ENCODE measurements around the gene SLC45A2.
"Not testable (repeated sequence)": the region's sequence is repeated elsewhere in the genome, so short reads cannot be mapped to it uniquely, and the experiment has no call there.

SLC45A2 gene

GRCh38 chr5:33984671-33985124 is at the start of gene SLC45A2:
TSS of gene SLC45A2 (minus strand) at chr5:33984693. CDS start at chr5:33984583, 110 bp downstream.
- Histone ChIP-seq H3K9ac (ENCODE audit: low read depth in 1 of 2, low read length in 2 of 2) (no peak within 1 kb of the TSS), H3K4me1 (ENCODE audit: control insufficient read depth in 2 of 2, insufficient read depth in 2 of 2, low read length in 2 of 2) (no peaks in the 10 kb centered on the region), H3K27me3 (ENCODE audit: control insufficient read depth in 2 of 2, insufficient read depth in 2 of 2, low read length in 2 of 2) (no peaks in the 10 kb centered on the region), H3K27ac (ENCODE audit: low read depth in 2 of 2, low read length in 2 of 2) (no peak within 1 kb of the TSS), H3K36me3 (ENCODE audit: control insufficient read depth in 2 of 2, insufficient read depth in 2 of 2, low read length in 2 of 2) (peaks cover 22 to 23% of the 10 kb centered on the region in 2 donors), H3K9me3 (ENCODE audit: control insufficient read depth in 2 of 2, low read length in 2 of 2) (no peaks in the 10 kb centered on the region), H3K4me3 (ENCODE audit: low read length in 2 of 2) (no peak within 1 kb of the TSS)

DNA sequence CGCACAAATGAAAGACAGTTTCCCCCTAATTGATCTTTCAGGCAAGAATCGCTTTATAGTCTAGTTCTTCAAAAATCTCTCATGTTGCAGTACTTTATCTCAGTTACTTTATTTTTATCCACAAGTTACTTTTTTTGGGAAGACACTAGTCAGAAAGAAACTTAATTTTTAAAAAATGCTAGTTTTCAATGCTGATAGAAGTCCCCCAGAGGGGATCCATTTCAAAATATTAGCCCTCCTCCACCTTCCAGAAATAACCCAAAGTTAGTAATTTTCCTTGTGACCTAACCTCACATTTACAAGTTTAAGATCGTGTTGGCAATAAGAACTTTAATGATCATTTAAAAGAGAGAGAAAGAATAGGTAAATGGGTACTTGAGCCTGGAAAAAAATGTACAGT is 47.5 kb upstream of the SLC45A2 start:
- no peaks in the 10 kb centered on the region for H3K27me3 ChIP-seq (ENCODE audit: control insufficient read depth in 2 of 2, insufficient read depth in 2 of 2, low read length in 2 of 2)
- peaks cover 6 to 9% of the 10 kb centered on the region in 2 donors for H3K4me1 ChIP-seq (ENCODE audit: control insufficient read depth in 2 of 2, insufficient read depth in 2 of 2, low read length in 2 of 2)
- H3K4me3 ChIP-seq (ENCODE audit: low read length in 2 of 2) = no peak overlapping the region
- no peak overlapping the region for H3K9ac ChIP-seq (ENCODE audit: low read depth in 1 of 2, low read length in 2 of 2)
- peaks cover 2 to 6% of the 10 kb centered on the region in 2 donors for H3K36me3 ChIP-seq (ENCODE audit: control insufficient read depth in 2 of 2, insufficient read depth in 2 of 2, low read length in 2 of 2)
- H3K9me3 ChIP-seq (ENCODE audit: control insufficient read depth in 2 of 2, low read length in 2 of 2) = no peaks in the 10 kb centered on the region
- H3K27ac ChIP-seq (ENCODE audit: low read depth in 2 of 2, low read length in 2 of 2) = no peak overlapping the region

- Histone ChIP-seq H3K9ac (ENCODE audit: low read depth in 1 of 2, low read length in 2 of 2) (no peak overlapping the region), H3K4me3 (ENCODE audit: low read length in 2 of 2) (no peak overlapping the region), H3K4me1 (ENCODE audit: control insufficient read depth in 2 of 2, insufficient read depth in 2 of 2, low read length in 2 of 2) (peaks cover 6 to 9% of the 10 kb centered on the region in 2 donors), H3K9me3 (ENCODE audit: control insufficient read depth in 2 of 2, low read length in 2 of 2) (no peaks in the 10 kb centered on the region), H3K27ac (ENCODE audit: low read depth in 2 of 2, low read length in 2 of 2) (no peak overlapping the region), H3K27me3 (ENCODE audit: control insufficient read depth in 2 of 2, insufficient read depth in 2 of 2, low read length in 2 of 2) (no peaks in the 10 kb centered on the region), H3K36me3 (ENCODE audit: control insufficient read depth in 2 of 2, insufficient read depth in 2 of 2, low read length in 2 of 2) (peaks cover 2 to 6% of the 10 kb centered on the region in 2 donors)
Measured at GRCh38 chr5:34031117-34031516, 46.6 kb upstream of the SLC45A2 start.

- H3K27me3 ChIP-seq (ENCODE audit: control insufficient read depth in 2 of 2, insufficient read depth in 2 of 2, low read length in 2 of 2); H3K9me3 ChIP-seq (ENCODE audit: control insufficient read depth in 2 of 2, low read length in 2 of 2); H3K9ac ChIP-seq (ENCODE audit: low read depth in 1 of 2, low read length in 2 of 2); H3K4me1 ChIP-seq (ENCODE audit: control insufficient read depth in 2 of 2, insufficient read depth in 2 of 2, low read length in 2 of 2); H3K4me3 ChIP-seq (ENCODE audit: low read length in 2 of 2); H3K27ac ChIP-seq (ENCODE audit: low read depth in 2 of 2, low read length in 2 of 2); H3K36me3 ChIP-seq (ENCODE audit: control insufficient read depth in 2 of 2, insufficient read depth in 2 of 2, low read length in 2 of 2): not testable (repeated sequence)
Measured at GRCh38 chr5:34030585-34030984, 46.1 kb upstream of the SLC45A2 start.

DNA sequence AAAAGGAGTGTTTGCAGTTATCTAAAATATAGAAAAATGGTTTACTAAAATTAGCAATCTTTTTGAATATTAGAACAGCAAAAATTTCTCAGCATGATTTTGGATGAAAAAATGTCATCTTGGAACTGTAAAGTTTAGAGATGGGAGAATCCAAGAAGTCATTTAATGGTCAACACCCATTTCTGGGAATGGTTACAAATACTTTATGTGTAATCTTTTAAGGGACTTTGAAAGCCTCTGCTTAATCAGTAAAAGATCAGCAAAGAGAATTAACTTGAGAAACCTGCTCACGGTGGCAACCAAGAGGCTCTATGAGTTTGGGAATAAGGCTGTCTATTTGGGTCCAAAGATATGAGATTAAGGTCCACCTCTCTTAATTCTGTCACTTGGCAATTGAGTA is 45.6 kb upstream of the SLC45A2 start:
- no peak overlapping the region for H3K9ac ChIP-seq (ENCODE audit: low read depth in 1 of 2, low read length in 2 of 2)
- no peaks in the 10 kb centered on the region for H3K9me3 ChIP-seq (ENCODE audit: control insufficient read depth in 2 of 2, low read length in 2 of 2)

DNA sequence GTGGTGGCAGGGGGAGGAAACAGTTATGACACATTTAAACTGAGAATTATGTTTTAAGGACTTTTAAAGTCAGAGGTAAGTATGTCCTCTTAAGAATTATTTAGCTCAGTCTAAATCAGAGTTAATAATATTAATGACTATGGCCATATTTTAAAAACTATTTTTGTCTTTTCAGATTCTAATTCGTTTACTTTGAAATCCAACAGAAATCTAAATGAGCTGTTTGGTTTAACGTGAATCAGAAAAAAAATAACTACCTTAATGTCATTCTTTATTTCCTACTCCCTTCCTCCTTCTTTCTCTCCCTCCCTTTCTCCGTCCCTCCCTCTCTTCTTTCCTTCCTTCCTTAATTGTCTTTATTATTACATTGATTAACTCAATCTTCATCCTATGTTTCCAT is 43.9 kb upstream of the SLC45A2 start:
- Histone ChIP-seq H3K4me1 (ENCODE audit: control insufficient read depth in 2 of 2, insufficient read depth in 2 of 2, low read length in 2 of 2) (no peaks in the 10 kb centered on the region), H3K27me3 (ENCODE audit: control insufficient read depth in 2 of 2, insufficient read depth in 2 of 2, low read length in 2 of 2) (no peaks in the 10 kb centered on the region), H3K36me3 (ENCODE audit: control insufficient read depth in 2 of 2, insufficient read depth in 2 of 2, low read length in 2 of 2) (peaks cover 0 to 7% of the 10 kb centered on the region in 2 donors), H3K9me3 (ENCODE audit: control insufficient read depth in 2 of 2, low read length in 2 of 2) (no peaks in the 10 kb centered on the region), H3K4me3 (ENCODE audit: low read length in 2 of 2) (no peak overlapping the region), H3K9ac (ENCODE audit: low read depth in 1 of 2, low read length in 2 of 2) (no peak overlapping the region), H3K27ac (ENCODE audit: low read depth in 2 of 2, low read length in 2 of 2) (no peak overlapping the region)

More for the DNA sequence above, 45.6 kb upstream of the SLC45A2 start:
- Histone ChIP-seq H3K27me3 (ENCODE audit: control insufficient read depth in 2 of 2, insufficient read depth in 2 of 2, low read length in 2 of 2) (no peaks in the 10 kb centered on the region), H3K27ac (ENCODE audit: low read depth in 2 of 2, low read length in 2 of 2) (no peak overlapping the region), H3K4me3 (ENCODE audit: low read length in 2 of 2) (no peak overlapping the region), H3K4me1 (ENCODE audit: control insufficient read depth in 2 of 2, insufficient read depth in 2 of 2, low read length in 2 of 2) (peaks cover 4% of the 10 kb centered on the region in 2 donors), H3K36me3 (ENCODE audit: control insufficient read depth in 2 of 2, insufficient read depth in 2 of 2, low read length in 2 of 2) (peaks cover 0 to 3% of the 10 kb centered on the region in 2 donors)

DNA sequence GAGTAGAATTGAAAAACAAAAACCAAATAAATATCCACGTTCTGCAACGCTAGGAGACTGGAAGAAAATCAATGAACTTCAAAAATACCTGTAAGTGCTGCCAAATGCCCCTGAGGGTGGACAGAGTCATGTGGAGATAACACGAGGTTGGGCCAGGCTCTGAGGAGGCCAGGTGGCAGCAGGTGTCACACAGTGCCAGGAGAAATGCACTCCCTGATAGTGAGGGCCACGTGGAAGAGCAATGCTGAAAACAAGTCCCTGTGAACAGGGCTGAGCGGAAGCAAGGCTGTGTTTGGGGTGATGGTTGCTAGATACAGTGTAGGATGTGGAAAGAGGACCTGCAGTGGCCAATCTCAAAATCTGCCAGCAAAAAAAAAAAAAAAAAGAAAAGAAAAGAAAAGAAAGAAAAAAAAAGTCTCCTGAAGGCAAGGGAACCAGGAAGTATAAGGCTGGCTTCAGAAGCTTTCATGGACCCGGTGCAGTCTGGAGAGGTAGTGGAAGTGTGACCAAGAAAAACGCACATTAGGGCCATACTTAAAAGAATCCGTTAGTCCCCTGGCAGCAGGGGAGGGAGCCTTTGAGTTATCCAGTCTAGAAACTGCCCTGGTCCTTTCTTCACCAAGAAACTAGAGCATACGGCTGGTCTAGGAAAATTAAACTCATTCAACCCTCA is 41.7 kb upstream of the SLC45A2 start:
- Histone ChIP-seq H3K27ac (ENCODE audit: low read depth in 2 of 2, low read length in 2 of 2) (no peak overlapping the region), H3K9ac (ENCODE audit: low read depth in 1 of 2, low read length in 2 of 2) (no peak overlapping the region)

DNA sequence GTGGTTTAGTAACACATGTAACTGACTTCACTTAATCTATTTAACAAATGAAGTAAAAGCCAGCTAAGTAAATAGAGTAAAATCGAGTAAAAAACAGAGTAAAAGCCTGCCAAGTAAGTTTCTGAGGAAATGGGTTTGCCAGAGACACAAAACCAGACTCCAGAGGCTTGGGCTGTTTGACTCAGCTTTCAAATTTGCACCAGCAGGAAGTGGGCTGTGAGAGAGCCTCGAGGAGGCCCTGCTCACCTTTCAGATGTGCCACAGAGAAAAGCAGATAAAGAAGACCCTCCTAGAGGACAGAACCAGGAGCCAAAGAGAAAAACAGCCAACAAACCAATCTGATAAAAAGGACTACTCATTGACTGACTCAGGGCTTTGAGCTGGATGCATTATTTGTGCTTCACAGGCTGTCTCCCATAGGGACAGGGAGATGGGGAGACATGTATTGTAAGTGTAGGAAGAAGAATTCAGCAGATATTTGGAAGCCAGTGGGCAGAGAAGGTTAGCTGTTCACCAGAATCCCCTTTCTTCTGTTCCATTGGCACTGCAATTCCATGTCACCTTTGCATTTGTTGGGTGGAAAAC is 37.7 kb upstream of the SLC45A2 start:
- Histone ChIP-seq H3K27ac (ENCODE audit: low read depth in 2 of 2, low read length in 2 of 2) (no peak overlapping the region), H3K9me3 (ENCODE audit: control insufficient read depth in 2 of 2, low read length in 2 of 2) (no peaks in the 10 kb centered on the region), H3K4me3 (ENCODE audit: low read length in 2 of 2) (no peak overlapping the region), H3K9ac (ENCODE audit: low read depth in 1 of 2, low read length in 2 of 2) (no peak overlapping the region), H3K36me3 (ENCODE audit: control insufficient read depth in 2 of 2, insufficient read depth in 2 of 2, low read length in 2 of 2) (peaks cover 2 to 9% of the 10 kb centered on the region in 2 donors), H3K4me1 (ENCODE audit: control insufficient read depth in 2 of 2, insufficient read depth in 2 of 2, low read length in 2 of 2) (peaks cover 0 to 8% of the 10 kb centered on the region in 2 donors), H3K27me3 (ENCODE audit: control insufficient read depth in 2 of 2, insufficient read depth in 2 of 2, low read length in 2 of 2) (no peaks in the 10 kb centered on the region)

More for the DNA sequence above, 41.7 kb upstream of the SLC45A2 start:
- H3K27me3 ChIP-seq (ENCODE audit: control insufficient read depth in 2 of 2, insufficient read depth in 2 of 2, low read length in 2 of 2) = no peaks in the 10 kb centered on the region
- H3K36me3 ChIP-seq (ENCODE audit: control insufficient read depth in 2 of 2, insufficient read depth in 2 of 2, low read length in 2 of 2) = peaks cover 2 to 9% of the 10 kb centered on the region in 2 donors
- no peak overlapping the region for H3K4me3 ChIP-seq (ENCODE audit: low read length in 2 of 2)
- no peaks in the 10 kb centered on the region for H3K9me3 ChIP-seq (ENCODE audit: control insufficient read depth in 2 of 2, low read length in 2 of 2)
- H3K4me1 ChIP-seq (ENCODE audit: control insufficient read depth in 2 of 2, insufficient read depth in 2 of 2, low read length in 2 of 2) = peaks cover 0 to 4% of the 10 kb centered on the region in 2 donors

GRCh38 chr5:34021334-34021733 is 36.8 kb upstream of the SLC45A2 start:
- Histone ChIP-seq H3K9me3 (ENCODE audit: control insufficient read depth in 2 of 2, low read length in 2 of 2) (no peaks in the 10 kb centered on the region), H3K4me3 (ENCODE audit: low read length in 2 of 2) (no peak overlapping the region), H3K36me3 (ENCODE audit: control insufficient read depth in 2 of 2, insufficient read depth in 2 of 2, low read length in 2 of 2) (peaks cover 2 to 9% of the 10 kb centered on the region in 2 donors), H3K9ac (ENCODE audit: low read depth in 1 of 2, low read length in 2 of 2) (no peak overlapping the region), H3K27ac (ENCODE audit: low read depth in 2 of 2, low read length in 2 of 2) (peak overlapping the region in 1 of 2 donors; percentile 46), H3K27me3 (ENCODE audit: control insufficient read depth in 2 of 2, insufficient read depth in 2 of 2, low read length in 2 of 2) (no peaks in the 10 kb centered on the region), H3K4me1 (ENCODE audit: control insufficient read depth in 2 of 2, insufficient read depth in 2 of 2, low read length in 2 of 2) (peaks cover 0 to 8% of the 10 kb centered on the region in 2 donors)

DNA sequence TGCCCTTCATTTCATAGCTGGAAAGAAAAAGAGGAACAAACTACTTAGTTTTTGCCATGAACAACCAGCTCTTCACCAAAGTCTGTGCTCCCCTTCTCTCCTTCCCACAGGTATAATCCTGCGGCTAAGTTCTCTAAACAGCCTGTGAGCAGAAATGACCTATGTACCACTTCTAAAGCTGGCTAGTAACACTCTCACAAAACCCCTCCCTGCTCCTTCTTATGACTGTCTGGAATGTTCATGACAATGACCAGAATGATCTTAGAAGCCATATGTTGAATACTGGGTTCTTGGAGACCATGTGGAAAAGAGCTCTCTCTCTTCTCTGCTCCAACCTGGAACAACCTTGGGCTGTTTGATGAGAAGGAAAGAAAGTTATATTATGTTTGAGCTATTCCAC is 36.2 kb upstream of the SLC45A2 start:
- H3K4me3 ChIP-seq (ENCODE audit: low read length in 2 of 2) = peak overlapping the region in 1 of 2 donors; percentile 29
- H3K4me1 ChIP-seq (ENCODE audit: control insufficient read depth in 2 of 2, insufficient read depth in 2 of 2, low read length in 2 of 2) = peaks cover 0 to 11% of the 10 kb centered on the region in 2 donors
- H3K9me3 ChIP-seq (ENCODE audit: control insufficient read depth in 2 of 2, low read length in 2 of 2) = no peaks in the 10 kb centered on the region
- peak overlapping the region in 1 of 2 donors; percentile 46 for H3K27ac ChIP-seq (ENCODE audit: low read depth in 2 of 2, low read length in 2 of 2)
- no peak overlapping the region for H3K9ac ChIP-seq (ENCODE audit: low read depth in 1 of 2, low read length in 2 of 2)
- peaks cover 2 to 9% of the 10 kb centered on the region in 2 donors for H3K36me3 ChIP-seq (ENCODE audit: control insufficient read depth in 2 of 2, insufficient read depth in 2 of 2, low read length in 2 of 2)
- no peaks in the 10 kb centered on the region for H3K27me3 ChIP-seq (ENCODE audit: control insufficient read depth in 2 of 2, insufficient read depth in 2 of 2, low read length in 2 of 2)

All from mucosa of rectum (tissue), 2 donors.